ENCODE results near the gene ACSF3.
A peak's percentile ranks its signal among the peaks of the same experiment; 100 is the strongest.

Gene ACSF3

DNA sequence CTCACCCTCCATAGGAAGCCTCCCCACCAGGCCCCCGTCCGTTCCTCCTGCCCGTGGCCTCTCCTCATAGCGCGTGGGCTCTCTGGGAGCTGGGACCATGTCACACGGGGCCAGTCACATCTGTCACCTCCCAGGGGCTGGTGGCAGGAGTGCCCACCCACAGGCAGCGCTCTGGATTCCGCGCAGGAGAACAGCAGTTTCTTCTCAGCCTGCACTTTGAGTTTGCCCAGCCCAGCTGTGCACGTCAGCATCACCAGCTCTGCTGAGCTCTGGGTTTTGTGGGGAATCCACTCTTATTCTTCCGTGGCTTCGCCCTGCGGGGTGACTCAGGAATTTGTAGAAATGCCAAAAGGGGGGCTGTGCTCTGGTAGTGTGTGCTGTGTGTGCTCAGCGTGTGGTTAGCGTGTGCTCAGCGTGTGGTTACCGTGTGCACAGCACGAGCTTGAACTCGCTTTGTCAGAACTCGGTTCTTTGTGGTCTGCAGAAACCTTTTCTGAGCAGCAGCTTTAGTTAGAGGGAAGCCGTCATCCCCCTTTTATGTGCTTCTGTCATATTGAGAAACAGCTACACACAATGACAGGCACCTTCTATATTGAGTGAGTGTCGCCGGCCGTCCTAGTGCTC lies 3.2 kb downstream of the ACSF3 start:
- no peak for DNase-seq

DNA sequence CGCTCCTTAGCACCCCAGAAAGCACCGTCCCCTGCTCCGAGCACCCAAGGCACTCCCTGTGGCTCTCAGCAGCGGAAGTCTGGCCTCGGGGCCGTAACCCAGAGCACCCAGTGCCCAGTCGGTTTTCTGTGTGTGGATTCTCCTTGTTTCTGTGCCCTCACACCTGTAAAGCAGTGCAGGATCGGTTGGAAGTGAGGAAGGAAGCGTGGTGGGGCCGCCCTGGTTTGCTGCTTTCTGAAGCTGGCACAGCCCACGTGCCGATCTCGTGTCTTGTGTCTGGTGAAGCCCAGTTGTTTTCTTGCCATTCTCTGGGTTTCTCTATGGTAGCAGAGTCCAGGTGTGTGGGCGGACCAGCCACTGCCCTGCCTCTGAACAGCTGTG lies 3.7 kb downstream of the ACSF3 start:
- no peak for DNase-seq

DNA sequence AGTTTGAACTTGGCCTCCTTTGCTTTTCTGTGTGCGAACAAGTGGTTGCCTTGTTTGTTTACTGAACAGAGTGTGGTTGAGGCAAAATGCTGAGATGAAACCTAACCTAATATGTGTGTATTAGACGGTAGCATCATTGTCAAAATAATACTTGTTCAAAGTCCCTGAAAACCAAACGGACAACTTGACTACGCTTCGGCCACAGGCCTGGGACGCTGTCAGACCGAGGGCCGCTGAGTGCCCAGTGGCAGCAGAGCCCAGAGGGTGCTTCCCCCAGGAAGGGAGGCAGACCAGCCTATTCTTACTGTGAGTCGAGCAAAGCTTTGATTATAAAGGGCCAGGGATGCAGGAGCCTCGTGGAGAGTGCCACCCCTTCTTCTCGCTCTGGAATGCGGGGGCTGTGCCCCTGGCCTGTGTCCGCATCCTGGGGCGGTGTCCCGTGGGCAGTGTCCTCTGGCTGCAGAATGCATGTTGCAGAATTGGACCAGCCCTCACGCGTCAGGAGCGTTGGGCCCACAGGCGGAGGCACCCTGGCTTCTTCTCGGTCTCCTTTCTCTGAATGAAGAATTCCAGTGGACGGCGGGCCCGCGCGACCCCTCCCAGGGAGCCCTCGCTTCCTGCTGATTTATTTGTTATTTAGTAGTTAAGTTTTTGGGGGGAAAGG lies 5.2 kb downstream of the ACSF3 start:
- DNase-seq, result no peak

DNA sequence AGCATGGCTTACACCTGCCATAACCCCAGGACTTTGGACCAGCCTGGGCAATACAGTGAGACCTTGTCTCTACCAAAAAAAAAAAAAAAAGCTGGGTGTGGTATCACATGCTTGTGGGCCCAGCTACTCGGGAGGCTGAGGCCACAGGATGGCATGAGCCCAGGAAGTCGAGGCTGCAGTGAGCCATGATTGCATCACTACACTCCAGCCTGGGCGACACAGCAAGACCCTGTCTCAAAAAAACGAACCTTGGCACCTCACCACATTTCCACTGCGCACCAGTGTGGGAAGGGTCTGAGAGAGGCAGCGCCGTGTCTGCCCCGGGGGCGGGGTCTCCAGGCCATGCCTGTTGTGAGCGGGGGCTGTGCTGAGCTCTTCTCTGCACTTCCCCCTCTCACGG lies 6.3 kb downstream of the ACSF3 start:
- no peak for DNase-seq

DNA sequence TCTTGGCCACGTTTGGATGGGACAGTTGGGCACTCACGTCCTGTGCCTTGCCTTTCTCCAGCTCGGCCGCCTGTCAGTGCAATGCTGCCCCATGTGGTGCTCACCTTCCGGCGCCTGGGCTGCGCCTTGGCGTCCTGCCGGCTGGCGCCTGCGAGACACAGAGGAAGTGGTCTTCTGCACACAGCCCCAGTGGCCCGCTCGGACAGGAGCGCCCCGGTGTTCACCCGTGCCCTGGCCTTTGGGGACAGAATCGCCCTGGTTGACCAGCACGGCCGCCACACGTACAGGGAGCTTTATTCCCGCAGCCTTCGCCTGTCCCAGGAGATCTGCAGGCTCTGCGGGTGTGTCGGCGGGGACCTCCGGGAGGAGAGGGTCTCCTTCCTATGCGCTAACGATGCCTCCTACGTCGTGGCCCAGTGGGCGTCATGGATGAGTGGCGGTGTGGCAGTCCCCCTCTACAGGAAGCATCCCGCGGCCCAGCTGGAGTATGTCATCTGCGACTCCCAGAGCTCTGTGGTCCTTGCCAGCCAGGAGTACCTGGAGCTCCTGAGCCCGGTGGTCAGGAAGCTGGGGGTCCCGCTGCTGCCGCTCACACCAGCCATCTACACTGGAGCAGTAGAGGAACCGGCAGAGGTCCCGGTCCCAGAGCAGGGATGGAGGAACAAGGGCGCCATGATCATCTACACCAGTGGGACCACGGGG lies 7.1 kb downstream of the ACSF3 start:
- no peak for DNase-seq

DNA sequence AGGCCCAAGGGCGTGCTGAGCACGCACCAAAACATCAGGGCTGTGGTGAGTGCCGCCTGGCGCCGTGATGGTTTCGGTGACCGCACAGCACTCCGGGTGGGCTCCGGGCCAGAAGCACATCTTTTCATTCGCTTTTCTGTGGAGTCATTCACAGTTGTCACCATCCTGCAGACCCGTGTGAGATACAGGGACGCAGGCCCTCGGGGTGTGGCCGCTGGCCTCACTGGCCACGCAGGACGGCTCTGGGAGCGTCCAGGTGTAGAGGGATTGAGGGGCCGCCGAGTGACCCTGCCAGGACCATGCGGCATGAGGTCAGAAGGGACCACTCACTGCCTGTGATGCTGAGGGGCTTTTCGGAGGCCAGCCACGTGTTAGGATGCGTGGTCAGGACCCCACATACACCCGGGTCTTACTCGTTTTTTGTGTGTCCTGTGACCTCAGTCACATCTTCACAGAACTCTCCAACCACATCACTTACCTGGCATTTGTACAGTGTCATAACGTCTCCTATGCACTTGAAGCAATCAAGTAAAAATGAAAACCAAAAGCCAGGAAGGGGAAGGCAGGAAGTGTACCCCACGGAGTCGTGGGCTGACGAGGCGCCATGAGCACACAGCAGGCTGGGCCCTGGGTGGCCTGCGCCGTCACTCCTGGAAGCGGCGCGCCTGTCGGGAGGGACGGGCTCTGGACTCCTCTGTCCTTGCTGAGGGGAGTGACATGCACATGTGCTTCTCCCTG lies 7.8 kb downstream of the ACSF3 start:
- DNase-seq, result no peak

DNA sequence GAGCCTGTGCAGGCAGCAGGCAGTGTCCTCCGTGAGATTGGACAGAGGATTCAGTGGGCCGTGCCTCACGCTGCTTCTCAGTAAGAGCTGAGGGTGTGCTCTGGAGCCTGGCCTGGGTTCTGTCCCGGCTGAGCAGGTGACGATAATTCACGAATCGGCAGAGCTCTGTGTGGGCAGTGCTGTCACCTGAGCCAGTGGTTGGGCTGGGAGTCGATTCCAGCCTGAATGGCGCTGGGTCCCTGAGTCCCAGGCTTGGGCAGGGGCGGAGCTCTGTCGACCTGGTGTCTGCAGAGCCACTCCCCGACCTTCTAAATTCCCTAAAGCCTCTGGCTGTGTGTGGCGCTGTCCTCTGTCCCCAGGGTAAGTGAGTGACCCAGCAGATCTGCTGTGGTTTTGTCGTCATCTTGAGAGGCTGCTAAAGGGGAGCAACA lies 8.4 kb downstream of the ACSF3 start:
- DNase-seq, result peak; percentile 27

DNA sequence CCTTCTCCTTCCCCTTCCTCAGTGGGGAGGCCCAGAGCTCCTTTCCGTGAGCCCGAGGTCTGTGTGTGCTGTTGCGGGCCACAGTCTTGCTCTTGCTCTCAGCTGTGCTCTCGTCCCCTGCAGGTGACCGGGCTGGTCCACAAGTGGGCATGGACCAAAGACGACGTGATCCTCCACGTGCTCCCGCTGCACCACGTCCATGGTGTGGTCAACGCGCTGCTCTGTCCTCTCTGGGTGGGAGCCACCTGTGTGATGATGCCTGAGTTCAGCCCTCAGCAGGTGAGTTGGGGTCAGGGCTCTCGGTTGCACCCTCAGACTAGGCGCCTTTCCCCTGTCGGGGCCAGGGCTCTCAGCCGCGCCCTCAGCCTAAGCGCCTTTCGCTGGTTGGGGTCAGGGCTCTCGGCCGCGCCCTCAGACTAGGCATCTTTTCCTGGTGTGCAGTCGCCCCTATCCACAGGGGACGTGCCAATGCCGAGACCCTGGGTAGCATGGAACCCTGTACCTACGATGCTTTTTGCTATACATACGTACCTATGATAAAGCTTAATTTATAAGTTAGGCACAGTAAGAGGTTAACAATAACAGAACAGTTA lies 8.9 kb downstream of the ACSF3 start:
- DNase-seq, result no peak

DNA sequence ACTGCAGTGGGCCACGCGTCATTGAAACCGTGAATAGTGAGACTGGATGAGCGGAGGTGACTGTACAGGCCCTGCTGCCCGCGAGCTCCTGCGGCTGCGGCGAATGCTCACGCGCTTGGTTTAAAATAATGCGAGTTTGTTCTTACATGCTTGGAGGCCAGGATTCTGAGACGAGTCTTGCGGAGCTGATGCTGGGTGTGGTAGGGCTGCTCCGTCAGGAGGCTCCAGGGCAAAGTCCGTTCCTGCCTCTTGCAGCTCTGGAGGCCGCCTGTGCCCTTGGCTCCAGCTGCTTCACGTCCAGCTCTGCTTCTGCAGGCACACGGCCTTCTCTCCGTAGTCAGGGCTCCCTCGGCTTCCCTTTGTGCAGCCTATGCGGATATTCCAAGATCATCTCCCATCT lies 9.5 kb downstream of the ACSF3 start:
- peak; percentile 29 for DNase-seq

DNA sequence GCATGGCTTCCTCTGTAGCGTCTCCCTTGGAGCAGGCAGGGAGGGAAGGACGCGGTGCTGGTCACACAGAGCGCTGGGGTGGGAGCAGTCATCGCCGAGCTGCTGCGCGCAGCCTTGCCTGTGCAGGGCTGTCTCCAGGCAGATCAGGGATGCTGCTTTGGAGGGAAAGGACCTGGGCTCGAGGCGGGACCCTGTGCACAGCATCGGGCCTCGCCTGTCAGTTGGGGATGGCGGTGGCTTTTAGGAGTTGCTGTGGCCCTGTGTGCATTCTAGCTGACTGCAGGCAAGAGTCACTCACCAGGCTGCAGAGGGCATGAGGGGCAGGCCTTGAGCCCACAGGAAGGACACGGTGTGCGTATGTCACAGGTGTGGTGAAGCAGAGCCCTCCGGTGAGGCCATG lies 10.1 kb downstream of the ACSF3 start:
- DNase-seq, result no peak

DNA sequence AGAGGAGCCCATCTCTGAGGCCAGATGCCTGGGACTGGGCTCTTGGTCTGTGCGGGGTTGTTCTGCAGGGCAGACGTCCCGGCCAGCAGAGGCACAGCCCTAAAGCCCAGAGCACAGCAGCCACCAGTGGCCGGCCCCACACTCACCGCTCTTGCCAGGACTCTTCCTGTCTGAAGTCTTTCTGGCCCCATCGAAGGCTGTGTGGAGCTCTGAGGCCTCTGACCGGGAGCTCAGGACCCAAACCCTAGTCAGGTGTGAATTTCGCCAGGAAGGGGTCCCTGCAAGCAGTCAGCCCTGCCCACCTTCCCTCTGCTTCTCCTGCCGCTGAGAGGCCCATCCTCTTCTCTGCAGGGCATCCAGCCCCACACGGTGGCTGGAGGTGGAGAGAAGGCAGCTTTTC lies 10.7 kb downstream of the ACSF3 start:
- no peak for DNase-seq

DNA sequence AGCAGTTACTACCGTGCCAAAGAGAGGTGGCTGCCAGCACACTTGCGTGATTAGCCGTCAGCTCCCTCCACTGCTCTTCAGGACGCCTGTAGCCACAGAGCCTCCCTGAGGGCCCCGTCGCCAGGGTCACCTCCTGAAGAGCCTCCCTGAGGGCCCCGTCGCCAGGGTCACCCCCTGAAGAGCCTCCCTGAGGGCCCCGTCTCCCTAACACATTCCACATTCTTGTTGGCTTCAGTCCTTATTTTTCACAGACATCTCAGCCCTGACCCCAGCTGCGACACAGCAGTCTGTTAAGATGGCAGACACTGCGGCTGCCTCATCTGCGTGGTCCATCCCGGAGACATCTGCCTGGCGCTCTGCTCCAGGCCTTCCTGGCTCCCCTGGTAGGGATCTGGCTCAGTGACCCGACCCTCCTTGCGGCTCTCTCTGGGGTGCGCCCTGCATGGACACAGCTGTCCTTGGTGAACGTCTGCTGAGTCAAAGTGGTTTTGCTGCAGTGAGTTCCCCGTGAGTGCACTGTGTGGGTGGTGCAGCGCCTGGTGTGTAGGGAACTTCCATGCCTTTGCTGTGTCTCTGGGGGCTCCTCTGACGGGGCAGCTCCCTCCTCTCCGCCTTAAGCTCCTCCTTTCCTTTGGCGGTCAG lies 11.4 kb downstream of the ACSF3 start:
- no peak for DNase-seq

DNA sequence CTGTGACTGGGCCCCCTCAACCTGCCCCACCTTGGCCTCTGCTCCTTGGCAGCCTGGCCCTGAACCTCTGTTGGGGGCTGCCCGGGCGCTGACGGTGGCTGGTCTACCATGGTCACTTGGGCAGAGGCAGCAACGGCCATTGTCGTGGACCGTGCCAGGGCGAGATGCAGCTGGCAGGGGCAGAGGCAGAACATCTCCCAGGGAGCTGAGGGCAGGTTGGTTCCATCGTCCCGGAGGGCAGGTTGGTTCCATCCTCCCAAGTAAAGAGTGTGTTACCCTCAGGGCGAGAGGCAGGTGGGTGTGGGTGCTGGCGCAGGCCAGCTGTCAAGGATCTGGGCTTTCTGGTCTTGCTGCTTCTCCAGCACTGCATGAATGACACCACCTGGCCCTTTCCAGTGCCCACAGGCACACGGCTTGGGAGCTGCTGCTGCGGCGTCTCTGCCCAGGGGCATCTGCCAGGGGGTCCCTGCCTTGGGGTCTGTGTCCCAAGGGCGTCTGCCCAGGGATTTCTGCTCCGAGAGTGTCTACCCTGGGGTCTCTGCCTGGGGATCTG lies 12.0 kb downstream of the ACSF3 start:
- DNase-seq, result no peak

DNA sequence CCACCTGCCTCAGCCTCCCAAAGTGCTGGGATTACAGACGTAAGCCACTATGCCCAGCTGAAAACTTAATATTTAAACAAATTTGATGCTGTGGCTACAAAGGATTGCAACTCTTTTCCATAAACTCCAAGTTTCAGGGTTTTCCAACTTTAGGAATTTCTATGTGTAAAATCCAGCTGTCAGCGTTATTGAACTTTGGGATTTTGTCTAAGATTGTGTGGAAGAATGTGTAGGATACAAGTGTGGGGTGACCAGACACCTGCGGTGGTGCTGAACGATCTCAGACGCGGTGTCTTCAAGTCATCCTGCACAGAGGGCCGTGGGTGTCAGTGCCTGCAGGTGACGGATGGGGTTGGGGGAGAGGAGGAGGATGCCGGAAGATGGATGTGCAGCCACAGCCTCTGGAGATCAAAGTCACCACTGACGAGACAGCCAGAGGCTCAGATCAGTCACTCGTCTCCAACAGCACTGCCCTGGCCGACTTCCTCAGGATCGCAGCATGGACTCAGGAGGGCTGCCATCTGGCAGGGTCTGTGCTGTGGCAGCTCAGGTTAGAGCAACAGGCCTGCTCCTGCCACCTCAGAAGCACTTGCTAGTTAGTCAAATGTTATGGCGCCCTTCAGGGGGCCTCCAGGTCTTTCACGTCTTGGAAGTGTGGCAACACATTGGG lies 13.0 kb downstream of the ACSF3 start:
- no peak for DNase-seq

DNA sequence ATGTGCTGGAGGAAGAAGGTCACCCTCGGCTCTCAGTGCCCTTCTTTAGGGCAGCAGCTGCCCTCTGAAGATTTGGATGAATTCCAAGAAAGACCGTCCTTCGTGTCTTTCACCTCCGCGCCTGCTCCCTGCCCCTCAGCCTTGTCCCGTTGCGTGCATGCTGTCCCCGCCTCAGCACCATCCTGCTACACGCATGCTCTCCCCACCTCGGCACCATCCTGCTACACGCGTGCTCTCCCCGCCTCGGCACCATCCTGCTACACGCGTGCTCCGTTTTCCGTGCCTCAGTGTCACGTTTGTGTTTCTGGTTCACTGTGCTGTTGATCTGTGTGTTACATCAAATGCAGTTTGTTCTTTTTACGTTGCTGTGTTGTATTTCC lies 13.5 kb downstream of the ACSF3 start:
- no peak for DNase-seq

DNA sequence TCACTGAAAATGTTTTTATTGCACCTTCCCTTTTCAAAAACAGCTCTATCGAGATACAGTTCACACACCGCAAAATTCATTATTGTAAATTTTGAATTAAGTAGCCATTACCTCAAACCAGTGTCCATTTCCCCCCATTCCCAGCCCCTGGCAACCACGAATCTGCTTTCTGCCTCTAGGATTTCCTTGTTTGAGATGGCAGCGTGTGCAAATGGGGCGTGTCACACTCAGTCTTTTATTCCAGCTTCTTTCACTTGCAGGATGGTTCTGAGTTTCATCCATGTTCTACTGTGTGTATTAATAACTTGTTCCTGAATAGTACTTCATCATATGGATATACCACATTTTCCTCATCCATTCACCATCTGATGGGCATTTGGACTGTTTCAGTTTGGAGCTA lies 14.8 kb downstream of the ACSF3 start:
- no peak for DNase-seq

DNA sequence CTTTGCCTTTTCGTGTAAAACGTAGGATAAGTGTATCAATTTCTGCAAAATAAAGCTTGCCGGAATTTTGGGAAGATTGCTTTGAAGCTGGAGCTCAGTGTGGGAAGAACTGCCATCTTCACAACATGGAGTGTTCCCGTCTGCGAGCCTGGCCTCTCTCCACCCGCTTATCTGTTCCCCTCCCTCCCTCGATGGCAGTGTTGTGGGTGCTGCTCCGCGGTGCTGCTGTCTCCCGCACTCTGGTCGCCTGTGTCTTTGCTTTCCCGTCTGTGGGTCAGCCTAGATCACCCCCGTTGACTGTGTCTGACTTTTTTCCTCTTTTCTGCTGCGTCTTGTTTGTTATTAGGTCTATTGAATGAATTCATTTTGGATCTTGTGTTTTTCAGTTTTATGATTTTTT lies 17.0 kb downstream of the ACSF3 start:
- DNase-seq, result no peak

DNA sequence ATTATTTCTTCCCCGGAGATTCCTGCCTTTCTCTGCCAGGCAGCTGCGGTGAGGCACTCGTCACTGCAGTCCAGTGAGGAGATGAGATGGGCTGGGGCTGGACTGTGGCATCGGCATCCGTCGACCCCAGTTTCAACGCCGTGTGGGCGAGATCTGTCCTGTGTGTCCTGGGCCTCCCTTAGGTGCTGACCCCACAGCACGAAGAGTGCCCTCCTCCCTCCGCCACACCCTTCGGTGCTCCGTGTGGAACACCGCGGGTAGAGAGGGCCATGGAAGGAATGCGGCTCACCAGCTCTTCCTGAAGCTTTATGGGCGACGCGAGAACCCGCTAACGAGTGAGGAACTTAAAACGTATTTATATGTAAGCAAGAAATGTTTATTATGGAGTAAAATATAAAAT lies 17.6 kb downstream of the ACSF3 start:
- DNase-seq, result no peak

DNA sequence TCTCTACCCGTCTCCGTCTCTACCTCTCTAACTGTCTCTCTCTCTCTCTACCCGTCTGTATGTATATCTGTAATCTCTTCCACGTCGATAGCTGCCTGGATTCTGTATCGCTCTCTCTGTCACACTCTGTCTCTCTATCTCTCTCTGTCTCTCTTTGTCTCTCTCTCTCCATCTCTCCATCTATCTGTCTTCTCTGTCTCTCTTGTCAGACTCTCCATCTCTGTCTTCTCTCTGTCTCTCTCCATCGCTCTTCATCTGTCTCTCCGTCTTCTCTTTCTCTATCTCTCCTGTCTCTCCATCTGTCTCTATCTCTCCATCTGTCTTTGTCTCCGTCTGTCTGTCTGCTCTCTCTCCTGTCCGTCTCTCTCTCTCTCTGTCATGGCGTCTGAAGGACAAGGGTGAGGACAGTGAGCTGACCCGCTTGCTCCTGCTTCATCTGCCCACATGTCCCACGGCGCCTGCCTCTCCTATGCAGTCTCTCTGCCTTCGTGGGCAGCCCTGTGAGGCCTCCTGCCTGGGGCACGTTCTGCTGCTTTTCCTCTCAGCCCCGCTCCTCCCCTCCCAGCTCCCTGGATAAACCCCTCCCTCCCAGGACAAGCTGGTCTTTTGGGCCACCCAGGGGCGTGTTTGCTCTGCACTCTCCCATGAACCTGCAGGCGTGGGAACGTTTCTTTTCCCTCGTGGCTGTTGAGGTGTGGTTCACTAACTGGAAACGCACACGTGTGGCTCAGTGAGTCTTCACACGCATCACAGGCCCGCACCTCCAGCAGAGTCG lies 18.9 kb downstream of the ACSF3 start:
- no peak for DNase-seq

DNA sequence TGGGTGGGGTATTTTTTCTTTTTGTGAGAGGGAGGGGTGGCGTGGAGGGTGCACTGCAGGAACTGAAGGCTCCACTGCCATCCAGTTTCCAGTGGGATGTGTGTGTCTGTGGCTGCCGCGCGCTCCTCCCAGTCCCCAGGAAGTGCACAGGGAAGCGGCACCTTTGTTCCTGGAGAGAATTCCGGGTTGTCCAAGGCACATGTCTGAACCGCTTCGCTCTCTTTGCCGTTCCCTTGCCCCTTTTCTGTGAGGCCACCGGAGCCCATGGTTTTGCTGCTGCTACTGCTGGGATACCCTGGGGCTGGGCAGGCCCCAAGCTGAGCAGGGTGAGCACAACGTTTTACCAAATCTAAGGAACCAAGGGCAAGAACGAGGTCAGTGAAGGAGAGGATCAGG lies 19.5 kb downstream of the ACSF3 start:
- DNase-seq, result no peak

DNA sequence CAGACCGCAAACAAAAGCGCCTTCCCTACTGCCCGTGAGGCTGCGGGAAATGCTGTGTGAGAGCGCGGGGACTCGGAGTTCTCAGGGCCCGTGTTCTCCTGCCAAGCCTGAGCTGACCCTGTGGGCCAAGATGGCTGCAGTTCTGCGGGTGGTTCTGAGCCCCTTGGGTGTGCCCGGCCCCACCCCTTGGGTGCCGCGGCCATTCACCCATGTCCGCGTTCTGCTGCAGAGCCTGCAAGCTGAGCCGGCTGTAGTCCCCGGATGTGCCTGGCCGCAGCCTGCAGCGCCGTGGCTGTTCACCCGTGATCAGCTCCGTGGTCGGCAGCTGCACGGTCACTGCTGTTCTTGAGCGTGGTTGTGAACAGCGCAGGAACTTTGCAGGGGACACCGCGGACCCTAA lies 20.0 kb downstream of the ACSF3 start:
- DNase-seq, result no peak

Data from NCI-H526 treated with DMSO at 0.1 percent for 48 hours (cell line).